Measurements from ENCODE around the gene CYTH1. TPM values are rescaled to one million over a fixed set of nuclear protein-coding genes. Genes with fewer than 3 reads are reported as not detected.
A peak's percentile ranks its signal among the peaks of the same experiment; 100 is the strongest.
"Not testable (repeated sequence)": the region's sequence is repeated elsewhere in the genome, so short reads cannot be mapped to it uniquely, and the experiment has no call there.

Gene CYTH1
- total RNA-seq, 1 donor from 2014 or later: 103 TPM

GRCh38 chr17:78751447-78752161 lies 30.5 kb downstream of the CYTH1 start:
- peaks cover 64% of the 10 kb centered on the region for H3K4me1 ChIP-seq
- no peak for DNase-seq

DNA sequence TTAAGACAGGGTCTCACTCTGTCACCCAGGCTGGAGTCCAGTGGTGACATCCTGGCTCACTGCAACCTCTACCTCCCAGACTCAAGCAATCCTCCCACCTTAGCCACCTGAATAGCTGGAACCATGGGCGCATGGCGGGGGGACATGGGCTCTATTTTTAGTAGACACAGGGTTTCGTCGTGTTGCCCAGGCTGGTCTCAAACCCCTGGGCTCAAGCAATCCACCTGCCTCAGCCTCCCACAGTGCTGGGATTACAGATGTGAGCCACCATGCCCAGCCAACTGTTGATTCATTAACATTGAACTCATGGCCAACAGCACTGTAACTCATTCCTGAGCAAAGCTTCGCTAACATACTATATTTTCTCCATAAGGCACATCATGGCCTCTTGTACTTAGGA lies 31.1 kb downstream of the CYTH1 start:
- H3K4me3 ChIP-seq; H3K27me3 ChIP-seq; ATAC-seq; DNase-seq; H3K36me3 ChIP-seq; intact Hi-C loops (cut with DNase I); H3K9me3 ChIP-seq; H3K27ac ChIP-seq: not testable (repeated sequence)
- peaks cover 64% of the 10 kb centered on the region for H3K4me1 ChIP-seq

More at GRCh38 chr17:78751447-78752161, 30.5 kb downstream of the CYTH1 start:
- Histone ChIP-seq H3K27ac (peak overlapping the region; percentile 4), H3K27me3 (no peaks in the 10 kb centered on the region), H3K36me3 (no peaks in the 10 kb centered on the region), H3K4me3 (no peak overlapping the region), H3K9me3 (no peaks in the 10 kb centered on the region)
- no peak for TF ChIP-seq CTCF (IDR thresholded peaks at IDR 0.05)
- intact Hi-C loops (cut with DNase I): no loop called here
- ATAC-seq: no peak

- Histone ChIP-seq H3K36me3 (no peaks in the 10 kb centered on the region), H3K27me3 (no peaks in the 10 kb centered on the region), H3K9me3 (no peaks in the 10 kb centered on the region), H3K4me3 (no peak overlapping the region), H3K4me1 (peaks cover 77% of the 10 kb centered on the region), H3K27ac (peak overlapping the region; percentile 75)
- ATAC-seq: peak; percentile 93
- intact Hi-C loops (cut with DNase I): no loop called here
- no peak for TF ChIP-seq CTCF (IDR thresholded peaks at IDR 0.05)
- DNase-seq: peak; percentile 81
These were observed 33.2 kb downstream of the CYTH1 start for GRCh38 chr17:78748730-78749317.

- no peaks in the 10 kb centered on the region for H3K27me3 ChIP-seq
- peak overlapping the region; percentile 75 for H3K27ac ChIP-seq
- peaks cover 75% of the 10 kb centered on the region for H3K4me1 ChIP-seq
- no peaks in the 10 kb centered on the region for H3K36me3 ChIP-seq
- intact Hi-C loops (cut with DNase I): no loop called here
- ATAC-seq (peak; percentile 64), DNase-seq (no peak)
- TF ChIP-seq CTCF (IDR thresholded peaks at IDR 0.05): no peak
- H3K4me3 ChIP-seq: no peak overlapping the region
- H3K9me3 ChIP-seq: no peaks in the 10 kb centered on the region
These were observed 33.9 kb downstream of the CYTH1 start for GRCh38 chr17:78748048-78748729.

DNA sequence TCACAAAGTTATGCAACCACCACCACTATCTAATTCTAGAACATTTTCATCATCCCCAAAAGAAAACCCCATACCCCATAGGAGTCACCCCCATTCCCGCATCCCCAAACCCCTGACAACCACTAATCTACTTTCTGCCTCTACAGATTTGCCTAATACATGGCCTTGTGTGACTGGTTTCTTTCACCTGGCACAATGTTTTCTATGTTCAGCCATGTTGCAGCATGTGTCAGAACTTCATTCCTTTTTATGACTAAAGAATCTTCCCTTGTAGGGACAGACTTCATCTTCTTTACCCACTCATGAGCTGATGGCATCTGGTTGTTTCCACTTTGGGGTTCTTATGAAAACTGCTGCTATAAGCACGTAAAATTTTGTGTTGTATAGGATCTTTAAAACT lies 34.6 kb downstream of the CYTH1 start:
- intact Hi-C loops (cut with DNase I): no loop called here
- DNase-seq: no peak
- Histone ChIP-seq H3K27me3 (no peaks in the 10 kb centered on the region), H3K27ac (peak overlapping the region; percentile 75), H3K4me1 (peaks cover 78% of the 10 kb centered on the region), H3K36me3 (no peaks in the 10 kb centered on the region), H3K9me3 (no peaks in the 10 kb centered on the region), H3K4me3 (no peak overlapping the region)
- TF ChIP-seq CTCF (IDR thresholded peaks at IDR 0.05): no peak
- no peak for ATAC-seq

GRCh38 chr17:78746949-78747269 lies 35.2 kb downstream of the CYTH1 start:
- no peak for TF ChIP-seq CTCF (IDR thresholded peaks at IDR 0.05)
- Histone ChIP-seq H3K27me3 (no peaks in the 10 kb centered on the region), H3K27ac (no peak overlapping the region), H3K36me3 (no peaks in the 10 kb centered on the region), H3K9me3 (no peaks in the 10 kb centered on the region), H3K4me3 (no peak overlapping the region), H3K4me1 (peaks cover 84% of the 10 kb centered on the region)
- intact Hi-C loops (cut with DNase I): no loop called here
- DNase-seq (no peak), ATAC-seq (no peak)
